Keratinocyte (primary cell): ENCODE measurements around the gene PLXNA2. TPM values are rescaled to one million over a fixed set of nuclear protein-coding genes. Genes with fewer than 3 reads are reported as not detected.

Experiments used
- DNase-seq: peaks from one replicate; pipeline ENCODE4 v3.0.0-alpha.2; 2011; ENCODE audit warnings: low read depth, missing footprints, low spot score
- FAIRE-seq: peaks from 2 replicates; lab custom pipeline; 2011; peaks lifted over from hg19 to GRCh38; lab: Jason Lieb, UNC
- H2AFZ ChIP-seq: 2 replicates; pipeline ENCODE4 v1.6.0; 2012; ENCODE audit warnings: low read length, control low read depth, inconsistent platforms; ENCODE audit not compliant: control insufficient read depth
- H3K27ac ChIP-seq: 2 replicates; pipeline ENCODE4 v1.5.1; 2011; ENCODE audit warnings: low read length; ENCODE audit not compliant: control insufficient read depth, insufficient read depth
- H3K27me3 ChIP-seq: 3 replicates; pipeline ENCODE4 v1.6.0; 2011; ENCODE audit warnings: low read length; ENCODE audit not compliant: control insufficient read depth, insufficient read depth; ENCODE audit errors: extremely low read depth
- H3K36me3 ChIP-seq, 2 experiments: 2 replicates in 1 of 2; 3 replicates in 1 of 2; pipeline ENCODE4 v1.5.1; 2011; ENCODE audit warnings: low read length in 2 of 2, mild to moderate bottlenecking in 1 of 2; ENCODE audit not compliant: control insufficient read depth in 2 of 2, insufficient read depth in 2 of 2; ENCODE audit errors: extremely low read depth in 1 of 2
- H3K4me1 ChIP-seq: 3 replicates; pipeline ENCODE4 v1.5.1; 2011; ENCODE audit warnings: low read length; ENCODE audit not compliant: control insufficient read depth, insufficient read depth; ENCODE audit errors: extremely low read depth
- H3K4me2 ChIP-seq: 3 replicates; pipeline ENCODE4 v1.6.0; 2011; ENCODE audit warnings: low read depth, low read length; ENCODE audit not compliant: control insufficient read depth, insufficient read depth; ENCODE audit errors: extremely low read depth
- H3K4me3 ChIP-seq, 3 experiments: fragments of 200-600 bp in 1 of 3; sonication (generic) in 1 of 3; 2 replicates in 2 of 3; 3 replicates in 1 of 3; pipeline ENCODE4 v1.5.1; 2011 to 2016; ENCODE audit warnings: low read length in 3 of 3, mild to moderate bottlenecking in 3 of 3, control low read depth in 2 of 3, inconsistent platforms in 1 of 3, low read depth in 1 of 3, mixed read lengths in 1 of 3, mixed run types in 1 of 3, moderate library complexity in 1 of 3; ENCODE audit not compliant: control insufficient read depth in 2 of 3, insufficient read depth in 2 of 3; ENCODE audit errors: extremely low read depth in 1 of 3
- H3K79me2 ChIP-seq: 2 replicates; pipeline ENCODE4 v1.6.0; 2012; ENCODE audit warnings: low read length; ENCODE audit not compliant: control insufficient read depth, insufficient read depth
- H3K9ac ChIP-seq: 3 replicates; pipeline ENCODE4 v1.6.0; 2011; ENCODE audit warnings: low read length; ENCODE audit not compliant: control insufficient read depth, insufficient read depth; ENCODE audit errors: extremely low read depth
- H3K9me1 ChIP-seq: 3 replicates; pipeline ENCODE4 v1.6.0; 2011; ENCODE audit warnings: low read length; ENCODE audit not compliant: control insufficient read depth, insufficient read depth; ENCODE audit errors: extremely low read depth
- H3K9me3 ChIP-seq: 2 replicates; pipeline ENCODE4 v1.5.1; 2012; ENCODE audit warnings: low read depth, low read length; ENCODE audit not compliant: control insufficient read depth
- H4K20me1 ChIP-seq: 3 replicates; pipeline ENCODE4 v1.6.0; 2011; ENCODE audit warnings: low read length; ENCODE audit not compliant: control insufficient read depth, insufficient read depth; ENCODE audit errors: extremely low read depth
- EZH2 ChIP-seq: IDR thresholded peaks from one replicate; pipeline ENCODE4 v1.6.1; 2012; ENCODE audit warnings: inconsistent platforms, mild to moderate bottlenecking, low read length, moderate library complexity
- dilution Hi-C: fragments of 300-500 bp; cut with MboI; formaldehyde crosslinking; loops from one replicate; pipeline ENCODE4 v1.7.0; 2020; ENCODE audit warnings: low sequenced_read_pairs; ENCODE audit not compliant: extremely low pct_ligation_motif_present
- polyA plus RNA-seq, 5 experiments: library from polyadenylated mRNA; depleted of rRNA in 3 of 5; stranded (reverse) in 3 of 5; stranded (forward) in 1 of 5; unstranded in 1 of 5; fragments of >200 nt; gene quantifications; 1 replicate in 1 of 5; 2 replicates in 3 of 5; 3 replicates in 1 of 5; pipeline versions ENCODE4 v1.2.1 to v1.2.3, GENCODE V29; 2011 to 2012; ENCODE audit warnings: missing spikeins in 2 of 5, low read depth in 1 of 5, low replicate concordance in 1 of 5
- TF ChIP-seq, protein P1 (sequence below), 3 experiments: IDR thresholded peaks in 1 of 3; conservative IDR thresholded peaks in 1 of 3; optimal IDR thresholded peaks in 1 of 3; 2 replicates in 2 of 3; 3 replicates in 1 of 3; pipeline versions ENCODE3 to v1.5.1; 2011; ENCODE audit warnings: low read length in 3 of 3, mild to moderate bottlenecking in 3 of 3, moderate library complexity in 2 of 3, control low read depth in 1 of 3, inconsistent platforms in 1 of 3; ENCODE audit not compliant: insufficient read depth in 2 of 3; ENCODE audit errors: extremely low read depth in 1 of 3

Gene PLXNA2
- polyA plus RNA-seq, 1 donor (not counting 4 experiments of a cell fraction or from before 2014, with no cell fraction given) = 6.7 TPM

GRCh38 chr1:208201229-208201628 is 43.0 kb downstream of the PLXNA2 start:
- TF ChIP-seq, protein P1, sequence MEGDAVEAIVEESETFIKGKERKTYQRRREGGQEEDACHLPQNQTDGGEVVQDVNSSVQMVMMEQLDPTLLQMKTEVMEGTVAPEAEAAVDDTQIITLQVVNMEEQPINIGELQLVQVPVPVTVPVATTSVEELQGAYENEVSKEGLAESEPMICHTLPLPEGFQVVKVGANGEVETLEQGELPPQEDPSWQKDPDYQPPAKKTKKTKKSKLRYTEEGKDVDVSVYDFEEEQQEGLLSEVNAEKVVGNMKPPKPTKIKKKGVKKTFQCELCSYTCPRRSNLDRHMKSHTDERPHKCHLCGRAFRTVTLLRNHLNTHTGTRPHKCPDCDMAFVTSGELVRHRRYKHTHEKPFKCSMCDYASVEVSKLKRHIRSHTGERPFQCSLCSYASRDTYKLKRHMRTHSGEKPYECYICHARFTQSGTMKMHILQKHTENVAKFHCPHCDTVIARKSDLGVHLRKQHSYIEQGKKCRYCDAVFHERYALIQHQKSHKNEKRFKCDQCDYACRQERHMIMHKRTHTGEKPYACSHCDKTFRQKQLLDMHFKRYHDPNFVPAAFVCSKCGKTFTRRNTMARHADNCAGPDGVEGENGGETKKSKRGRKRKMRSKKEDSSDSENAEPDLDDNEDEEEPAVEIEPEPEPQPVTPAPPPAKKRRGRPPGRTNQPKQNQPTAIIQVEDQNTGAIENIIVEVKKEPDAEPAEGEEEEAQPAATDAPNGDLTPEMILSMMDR (optimal IDR thresholded peaks at IDR 0.05 in 1 of 3, IDR thresholded peaks at IDR 0.05 in 1 of 3, conservative IDR thresholded peaks at IDR 0.05 in 1 of 3; ENCODE audit: extremely low read depth in 1 of 3, insufficient read depth in 2 of 3, low read length in 3 of 3) = no peak
- no peak for TF ChIP-seq EZH2
- Histone ChIP-seq H3K4me1 (peaks cover 27% of the 10 kb centered on the region), H3K27me3 (no peaks in the 10 kb centered on the region), H4K20me1 (no peaks in the 10 kb centered on the region), H3K36me3 (peaks cover 5 to 35% of the 10 kb centered on the region in 2 experiments), H3K27ac (no peak overlapping the region), H3K9ac (no peak overlapping the region), H3K79me2 (peaks cover 7% of the 10 kb centered on the region), H3K4me2 (no peak overlapping the region), H3K4me3 (no peak overlapping the region), H2AFZ (no peak overlapping the region), H3K9me1 (peaks cover 3% of the 10 kb centered on the region), H3K9me3 (no peaks in the 10 kb centered on the region)
- no peak for FAIRE-seq
- dilution Hi-C loops = no loop called here
- DNase-seq = no peak

DNA sequence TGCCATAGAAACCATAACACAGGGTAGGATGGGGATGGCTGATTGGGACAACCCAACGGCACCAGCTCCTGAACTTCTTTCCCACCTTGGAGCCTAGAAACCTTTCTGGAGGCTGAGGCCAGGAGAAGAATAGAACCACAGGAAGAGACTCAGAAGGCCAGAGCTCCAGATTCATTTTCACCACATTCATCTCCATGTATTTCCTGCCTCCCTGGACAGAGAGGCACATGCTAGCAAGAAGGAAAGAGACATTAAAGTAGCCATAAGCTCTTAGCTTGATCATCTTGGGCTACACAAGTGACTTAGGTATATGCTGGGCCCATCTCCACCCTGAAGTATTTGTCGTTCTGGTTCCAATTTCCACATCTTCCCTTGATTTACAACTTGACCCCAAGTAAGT is 44.1 kb downstream of the PLXNA2 start:
- H3K4me3 ChIP-seq = no peak overlapping the region
- TF ChIP-seq EZH2 = no peak
- TF ChIP-seq, protein P1 (optimal IDR thresholded peaks at IDR 0.05 in 1 of 3, IDR thresholded peaks at IDR 0.05 in 1 of 3, conservative IDR thresholded peaks at IDR 0.05 in 1 of 3; ENCODE audit: extremely low read depth in 1 of 3, insufficient read depth in 2 of 3, low read length in 3 of 3) = no peak
- H3K9me3 ChIP-seq = no peaks in the 10 kb centered on the region
- peaks cover 6 to 26% of the 10 kb centered on the region in 2 experiments for H3K36me3 ChIP-seq
- FAIRE-seq (no peak), DNase-seq (no peak)
- no peak overlapping the region for H3K27ac ChIP-seq
- no peaks in the 10 kb centered on the region for H4K20me1 ChIP-seq
- H3K4me2 ChIP-seq = no peak overlapping the region
- H3K9ac ChIP-seq = no peak overlapping the region
- H3K79me2 ChIP-seq = peaks cover 5% of the 10 kb centered on the region
- peaks cover 27% of the 10 kb centered on the region for H3K4me1 ChIP-seq
- no peaks in the 10 kb centered on the region for H3K27me3 ChIP-seq
- dilution Hi-C loops = no loop called here
- peaks cover 3% of the 10 kb centered on the region for H3K9me1 ChIP-seq
- H2AFZ ChIP-seq = no peak overlapping the region
